HG03175 (cell line): ENCODE measurements around the gene TRAM2.

ENCODE experiments used
- ATAC-seq: cut with Tn5 transposase; IDR thresholded peaks from one replicate; pipeline ENCODE4 v1.9.1; 2021; ENCODE audit warnings: mild to moderate bottlenecking, moderate library complexity; ENCODE audit not compliant: unreplicated experiment

Gene TRAM2

DNA sequence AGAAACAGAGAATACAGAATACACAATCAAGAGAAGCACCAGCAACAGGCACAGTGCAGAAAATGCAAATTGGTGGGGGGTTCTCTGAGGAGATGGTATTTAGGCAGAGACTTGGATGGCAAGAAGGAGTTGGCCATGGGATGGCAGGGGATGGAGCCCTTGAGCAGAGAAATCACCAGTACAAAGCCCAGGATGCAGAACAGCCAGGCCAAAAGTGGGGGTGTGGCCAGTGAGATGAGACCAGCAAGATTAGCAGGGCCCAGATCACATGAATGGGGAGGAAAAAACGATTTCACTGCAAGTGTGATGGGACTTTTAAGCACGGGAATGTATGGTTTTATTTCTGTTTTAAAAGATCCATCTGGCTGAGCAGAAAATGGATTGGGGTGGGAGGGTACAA is 63.4 kb downstream of the TRAM2 start:
- ATAC-seq: no peak

- no peak for ATAC-seq
Measured at GRCh38 chr6:52512199-52512598, 64.7 kb downstream of the TRAM2 start.

DNA sequence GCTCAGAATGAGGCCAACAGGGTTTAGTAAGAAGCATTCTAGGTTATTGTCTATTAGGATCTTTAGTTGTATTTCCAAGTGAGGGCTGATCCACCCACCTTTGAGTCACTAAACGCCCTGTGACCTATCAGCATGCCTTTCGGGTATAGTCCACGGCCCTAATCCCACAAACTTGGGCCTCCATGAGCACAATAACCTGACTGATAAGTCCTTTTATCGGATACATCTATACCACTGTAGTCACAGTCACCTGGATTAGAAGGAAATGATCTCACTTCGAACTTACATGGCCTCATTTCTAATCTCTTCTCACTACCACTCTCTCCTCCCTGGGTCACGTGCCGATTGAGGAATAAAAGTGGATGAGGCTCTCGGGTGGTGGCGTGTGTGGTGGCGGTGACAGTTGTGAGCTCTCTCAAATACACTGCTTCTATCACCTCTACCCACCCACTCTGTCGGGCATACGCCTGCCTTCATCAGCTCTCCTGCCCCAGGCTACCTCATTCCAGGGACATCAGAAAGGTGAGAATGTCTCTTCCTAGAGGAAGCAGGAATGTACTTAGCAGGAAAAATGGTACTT is 65.2 kb downstream of the TRAM2 start:
- ATAC-seq: no peak

DNA sequence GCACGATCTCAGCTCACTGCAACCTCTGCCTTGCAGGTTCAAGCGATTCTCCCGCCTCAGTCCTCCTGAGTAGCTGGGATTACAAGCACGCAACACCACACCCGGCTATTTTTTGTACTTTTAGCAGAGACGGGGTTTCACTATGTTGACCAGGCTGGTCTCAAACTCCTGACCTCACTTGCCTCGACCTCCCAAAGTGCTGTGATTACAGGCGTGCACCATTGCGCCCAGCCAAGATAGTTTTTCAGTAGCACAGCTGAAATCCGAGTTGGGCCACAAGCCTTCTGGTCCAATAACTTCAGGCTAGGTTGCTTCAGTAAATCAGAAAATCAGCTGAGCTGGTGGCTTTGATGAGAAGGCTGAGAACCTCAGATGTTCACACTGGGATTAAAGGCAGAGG is 65.7 kb downstream of the TRAM2 start:
- ATAC-seq: no peak

GRCh38 chr6:52510213-52510562 is 66.7 kb downstream of the TRAM2 start:
- no peak for ATAC-seq

DNA sequence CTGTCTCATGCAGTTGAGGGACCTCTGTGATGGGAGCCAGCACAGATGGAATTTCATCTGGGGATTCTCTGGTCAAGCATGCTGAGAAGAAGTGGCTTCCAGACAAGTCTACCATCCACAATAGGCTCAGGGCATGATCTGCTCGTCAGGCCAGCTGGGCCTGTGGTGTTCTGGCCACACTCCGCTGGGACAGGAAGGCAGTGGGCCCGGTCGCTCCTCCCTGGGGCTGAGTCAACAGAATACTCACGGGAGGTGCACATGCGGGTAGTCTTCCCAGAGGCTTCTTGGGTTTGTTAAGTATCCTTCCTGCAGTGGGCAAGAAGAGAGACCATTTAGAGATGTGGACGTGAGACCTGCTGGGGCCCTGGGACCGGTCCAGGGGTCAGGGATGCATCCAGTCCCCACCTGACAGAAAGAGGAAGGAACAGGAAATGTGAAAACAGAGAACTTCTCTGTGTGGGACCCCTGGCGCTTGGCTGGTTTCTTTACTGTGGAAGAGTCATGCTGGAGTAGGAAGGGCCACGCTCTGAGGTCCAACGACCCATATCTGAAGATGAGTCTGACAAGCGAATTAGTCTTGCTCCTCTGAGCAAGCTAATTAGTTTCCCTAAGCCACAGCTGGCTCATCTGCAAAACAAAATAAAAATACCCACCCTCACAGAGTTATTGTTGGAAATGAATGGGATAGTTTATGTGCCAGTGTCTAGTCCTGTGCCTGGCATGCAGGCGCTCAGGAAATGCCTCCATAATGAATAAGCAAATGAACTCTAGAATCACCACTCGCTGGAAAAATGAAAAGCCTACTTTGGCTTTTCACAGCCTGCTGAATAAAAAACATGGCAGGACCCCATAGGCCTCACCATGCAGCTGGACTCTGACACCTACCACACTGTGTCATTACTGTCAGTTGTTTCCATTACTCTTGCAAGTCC is 67.3 kb downstream of the TRAM2 start:
- no peak for ATAC-seq

DNA sequence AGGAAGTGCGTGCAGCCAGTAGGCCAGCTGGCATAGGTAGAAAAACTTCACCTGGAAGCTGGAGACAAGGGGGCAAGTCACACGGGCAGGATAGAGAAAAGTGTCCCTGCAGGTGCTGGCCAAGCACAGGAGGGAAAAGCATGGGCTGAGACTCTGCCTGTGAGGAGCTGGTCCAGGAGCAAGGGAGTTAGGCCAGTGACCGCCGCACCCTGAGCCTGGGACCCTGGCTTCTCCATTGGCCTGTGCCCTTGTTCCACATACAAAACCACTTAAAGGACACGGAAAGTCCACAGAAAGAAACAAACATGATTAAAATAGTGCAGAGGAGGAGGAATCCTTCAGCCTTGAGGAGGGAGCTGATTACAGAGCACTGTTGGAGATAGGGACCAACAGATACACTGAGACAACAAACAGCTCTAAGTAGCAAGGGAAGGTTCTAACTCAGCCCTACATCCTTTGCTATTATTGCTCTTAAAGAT is 68.6 kb downstream of the TRAM2 start:
- no peak for ATAC-seq

DNA sequence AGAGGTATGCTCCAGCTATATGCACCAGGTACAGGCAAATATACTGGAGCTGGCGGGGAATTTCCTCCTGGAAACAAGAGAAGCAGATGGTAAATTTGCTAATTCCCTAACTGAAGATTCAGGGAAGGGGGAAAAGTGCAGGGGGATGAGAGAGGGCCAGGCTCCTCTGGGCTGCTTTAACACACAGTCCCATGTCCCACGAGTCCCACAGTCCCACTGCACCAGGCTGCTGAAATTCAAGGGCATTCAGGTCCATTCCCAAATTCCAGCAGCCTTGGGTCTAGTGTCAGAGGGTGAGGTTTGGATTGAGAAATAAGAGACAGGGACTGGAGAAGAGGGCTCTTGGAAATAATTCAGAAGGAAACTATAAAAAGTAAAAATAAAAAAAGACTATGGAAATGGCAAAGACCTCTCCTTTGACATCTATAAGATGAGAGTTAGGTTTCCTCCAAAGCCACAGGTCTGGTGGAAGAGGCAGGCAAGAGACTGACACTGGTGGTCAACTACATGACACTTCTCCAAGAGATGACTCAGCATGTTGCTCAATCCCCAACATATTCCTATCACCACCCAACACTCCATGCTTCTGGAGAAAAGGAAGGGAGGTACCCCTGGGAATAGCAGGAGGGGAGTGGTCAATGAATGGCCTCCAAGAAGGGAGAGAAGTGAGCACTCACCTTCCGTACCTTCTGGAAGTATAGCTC is 69.2 kb downstream of the TRAM2 start:
- ATAC-seq: no peak

DNA sequence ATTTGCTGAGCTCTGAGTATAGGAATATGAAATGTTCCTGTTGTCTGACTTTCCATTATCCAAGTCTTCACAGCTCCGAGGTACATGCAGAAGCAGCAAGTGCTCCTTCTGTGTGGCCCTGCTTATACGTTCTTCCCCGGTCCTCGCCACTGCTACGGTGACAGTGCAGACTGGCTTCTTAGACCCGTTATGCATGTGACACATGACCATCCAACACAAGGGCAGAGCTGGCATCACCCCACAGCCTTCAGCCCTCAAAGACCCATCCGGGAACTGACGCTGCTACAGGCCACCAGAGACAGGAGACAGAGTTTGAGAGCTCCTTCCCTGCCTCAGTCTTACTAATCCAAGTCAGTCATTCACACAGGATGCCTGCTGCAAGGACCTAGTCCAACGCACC is 70.4 kb downstream of the TRAM2 start:
- ATAC-seq: no peak

GRCh38 chr6:52505726-52506409 is 71.0 kb downstream of the TRAM2 start:
- ATAC-seq: no peak

DNA sequence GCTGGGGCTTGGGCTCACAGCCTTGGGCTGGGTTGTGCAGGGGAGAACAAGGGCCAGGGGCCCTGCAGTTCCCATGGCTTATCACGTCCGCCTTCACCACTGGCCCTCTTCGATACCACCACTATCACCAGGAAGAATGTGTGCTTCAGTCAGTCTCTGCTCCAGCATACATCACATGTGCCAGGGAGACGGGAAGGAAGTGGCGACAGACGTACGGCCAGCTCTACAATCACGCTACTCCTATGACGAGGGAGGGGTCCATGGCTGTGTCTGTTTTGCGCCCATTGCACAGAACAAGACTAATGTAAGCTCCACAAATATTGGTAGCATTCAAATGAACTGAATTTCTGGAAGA is 72.1 kb downstream of the TRAM2 start:
- ATAC-seq: no peak

GRCh38 chr6:52503851-52504781 is 72.7 kb downstream of the TRAM2 start:
- no peak for ATAC-seq

DNA sequence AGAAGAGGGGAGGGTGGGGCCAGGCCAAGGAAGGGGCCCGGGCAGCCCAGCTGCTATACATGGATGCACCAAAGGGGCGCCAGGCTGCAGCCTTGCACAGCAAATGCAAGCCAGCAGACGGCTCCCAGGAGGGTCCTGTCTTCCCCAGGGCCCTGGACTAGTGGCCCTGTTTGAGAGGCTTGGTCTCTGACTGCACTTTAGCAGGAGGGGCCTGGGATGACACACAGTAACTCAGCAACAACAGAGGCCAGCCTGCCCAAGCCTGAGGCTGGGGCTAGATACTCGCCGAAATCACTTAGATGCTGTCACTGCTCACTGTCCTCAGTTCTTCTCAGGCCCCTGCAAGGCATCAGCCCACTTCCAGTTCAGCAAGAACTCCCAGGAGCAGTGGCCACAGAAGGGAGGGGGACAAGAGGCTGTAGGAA is 73.5 kb downstream of the TRAM2 start:
- no peak for ATAC-seq

DNA sequence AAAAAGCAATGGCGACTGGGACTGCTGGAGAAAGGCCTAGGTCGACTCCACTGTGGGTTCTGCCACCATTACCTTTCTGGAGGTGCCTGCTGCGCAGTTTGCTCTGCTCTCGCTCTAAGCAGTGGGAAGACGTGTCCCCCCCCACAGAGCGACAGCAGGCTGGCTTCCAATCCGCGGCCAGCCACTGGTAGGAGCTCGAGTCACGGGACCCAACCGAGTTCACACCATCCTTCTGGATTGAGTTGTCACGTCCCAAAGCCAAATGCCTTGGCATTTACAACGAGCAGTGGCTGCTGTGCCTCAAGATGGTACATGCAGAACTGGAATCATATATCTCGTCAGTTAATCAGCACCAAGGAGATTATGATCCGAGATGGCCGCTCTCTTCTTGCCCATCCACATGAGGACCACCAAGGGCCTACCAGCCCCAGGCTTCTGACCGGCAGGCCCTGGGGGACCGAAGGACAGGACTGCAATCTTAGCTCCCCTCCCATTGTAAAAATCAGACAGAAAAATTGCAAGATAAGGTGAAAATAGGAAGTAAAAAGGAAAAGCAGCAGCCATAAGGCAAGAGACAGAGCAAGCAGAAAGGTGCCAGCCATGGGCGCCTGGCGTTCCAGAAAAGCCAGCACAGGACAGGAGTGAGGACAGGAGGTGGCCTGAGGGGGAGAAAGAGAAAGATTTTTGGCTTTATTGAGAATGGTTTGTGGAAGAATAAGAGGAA is 74.4 kb downstream of the TRAM2 start:
- no peak for ATAC-seq

DNA sequence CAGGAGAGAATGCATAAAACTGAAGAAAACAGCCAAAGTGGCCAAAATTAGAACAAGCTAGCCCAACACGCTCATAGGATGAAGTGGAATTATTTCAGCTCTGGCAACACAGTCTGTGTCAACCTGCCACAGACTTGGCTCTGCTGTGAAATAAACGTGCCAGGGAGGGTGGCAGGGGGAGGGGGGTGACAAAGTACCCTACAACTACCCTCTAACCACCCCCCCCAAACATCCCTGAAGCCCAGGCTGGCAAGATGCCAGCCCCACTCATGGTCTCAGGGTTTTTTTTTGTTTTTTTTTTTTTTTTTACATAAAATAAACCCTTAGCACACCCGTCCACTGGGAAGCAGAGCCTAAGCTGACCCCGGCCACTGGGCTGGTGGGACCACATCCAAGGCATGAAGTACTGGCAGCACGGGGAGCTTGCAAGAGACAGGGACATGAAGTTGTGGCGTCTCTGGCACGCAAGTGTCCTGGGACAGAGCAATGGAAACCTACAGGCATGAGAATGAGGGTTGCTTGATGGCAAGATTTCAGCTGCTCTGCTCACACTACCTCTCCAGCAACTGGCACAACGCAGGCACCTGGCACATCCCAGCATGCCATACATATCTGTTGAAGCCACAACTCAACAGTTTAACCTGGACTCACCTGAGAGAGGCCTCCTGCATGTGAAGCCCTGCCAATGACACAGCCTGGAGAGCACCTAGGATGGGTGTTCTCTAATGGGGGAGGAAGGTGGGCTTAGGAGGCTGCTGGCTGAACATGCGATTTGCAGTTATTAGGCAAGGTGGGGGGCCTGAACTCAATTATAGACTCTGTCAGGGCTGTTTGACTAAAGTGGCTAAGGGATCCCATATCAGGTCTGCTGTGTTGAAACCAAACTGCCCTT is 76.4 kb downstream of the TRAM2 start:
- ATAC-seq: no peak

- no peak for ATAC-seq
Measured at GRCh38 chr6:52499681-52500236, 77.1 kb downstream of the TRAM2 start.

DNA sequence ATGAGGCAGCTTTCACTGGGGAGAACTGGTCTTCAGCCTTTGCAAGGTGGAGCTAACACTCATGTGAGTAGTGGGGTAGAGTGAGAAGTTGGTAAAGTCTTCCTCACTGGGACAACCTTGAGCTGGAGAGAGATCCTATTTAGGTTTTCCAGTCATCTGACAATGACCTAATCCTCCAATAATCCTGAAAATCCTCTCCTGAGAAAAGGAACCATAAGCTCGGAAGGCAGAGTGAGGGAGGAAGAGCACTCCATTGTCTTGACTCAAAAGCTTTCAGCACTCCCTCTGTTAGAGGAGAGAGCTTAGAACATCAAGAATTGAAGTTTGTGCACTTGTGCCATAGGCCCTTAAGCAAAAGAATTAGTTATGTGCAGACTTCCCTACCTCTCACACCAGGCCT is 77.8 kb downstream of the TRAM2 start:
- ATAC-seq: no peak

DNA sequence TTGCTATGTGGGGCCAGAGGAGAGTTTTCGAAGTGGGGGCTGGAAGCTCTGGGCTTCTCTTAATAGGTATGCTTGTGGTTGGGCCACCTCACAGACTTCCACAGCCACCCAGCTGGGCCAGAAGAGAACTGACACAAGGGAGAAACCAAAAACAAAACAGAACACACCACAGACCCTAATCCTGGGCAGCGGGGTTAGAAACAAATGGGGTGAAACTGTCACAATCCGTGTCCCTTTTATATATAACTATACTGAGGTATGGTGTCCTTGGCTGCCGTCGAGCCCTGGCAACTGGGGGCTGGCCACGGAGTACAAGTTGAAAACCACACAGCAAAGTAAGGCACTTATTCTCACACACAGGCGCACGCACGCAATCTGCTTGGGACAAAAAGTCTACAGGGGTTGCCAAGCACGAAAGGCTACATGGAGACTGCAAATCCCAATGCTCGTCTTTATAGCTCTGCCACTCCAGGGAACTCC is 78.3 kb downstream of the TRAM2 start:
- peak; percentile 35 for ATAC-seq
